ENCODE data around the gene FOXN3. TPM values are rescaled to one million over a fixed set of nuclear protein-coding genes. Genes with fewer than 3 reads are reported as not detected.

Gene FOXN3
- total RNA-seq, 1 experiment from 2014 or later = 8.8 TPM

DNA sequence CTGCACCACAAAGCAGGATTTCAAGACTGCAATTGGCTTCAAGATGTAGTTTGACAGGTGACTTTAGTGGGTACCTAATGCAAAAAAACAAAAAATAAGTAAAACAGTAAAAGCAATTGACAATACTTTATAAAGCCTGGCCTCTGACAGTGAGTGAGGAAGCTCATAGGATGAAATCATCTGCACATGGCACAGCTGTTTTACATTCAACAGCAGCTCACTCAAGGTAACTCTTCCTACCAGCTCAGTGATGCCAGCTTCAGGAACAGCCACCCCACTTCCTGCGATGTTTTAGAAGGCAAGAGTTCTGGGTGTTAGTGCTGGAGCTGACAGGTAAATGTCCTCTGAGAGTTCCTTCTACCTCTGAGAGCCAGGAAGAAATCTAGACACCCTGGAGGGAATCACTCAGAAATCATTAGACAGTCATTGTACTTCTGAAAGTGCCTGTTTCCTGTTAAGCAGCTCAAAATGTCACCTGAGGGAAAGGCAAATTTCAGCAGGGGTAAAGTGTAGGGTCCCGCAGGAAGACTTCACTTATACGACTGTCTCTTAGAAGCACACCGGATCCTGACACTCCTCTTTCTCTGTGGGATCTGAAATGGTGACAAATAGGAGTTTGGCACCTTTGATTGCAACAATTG is 99.9 kb downstream of the FOXN3 start:
- TF ChIP-seq POLR2AphosphoS5 (IDR thresholded peaks at IDR 0.05; ENCODE audit: low read depth, low read length) (no peak), SIN3A (IDR thresholded peaks at IDR 0.05; ENCODE audit: borderline replicate concordance, insufficient read depth, low read depth, low read length) (no peak), TCF7L2 (IDR thresholded peaks at IDR 0.05; ENCODE audit: low read depth, low read length) (no peak)
- TF ChIP-seq, protein P1, sequence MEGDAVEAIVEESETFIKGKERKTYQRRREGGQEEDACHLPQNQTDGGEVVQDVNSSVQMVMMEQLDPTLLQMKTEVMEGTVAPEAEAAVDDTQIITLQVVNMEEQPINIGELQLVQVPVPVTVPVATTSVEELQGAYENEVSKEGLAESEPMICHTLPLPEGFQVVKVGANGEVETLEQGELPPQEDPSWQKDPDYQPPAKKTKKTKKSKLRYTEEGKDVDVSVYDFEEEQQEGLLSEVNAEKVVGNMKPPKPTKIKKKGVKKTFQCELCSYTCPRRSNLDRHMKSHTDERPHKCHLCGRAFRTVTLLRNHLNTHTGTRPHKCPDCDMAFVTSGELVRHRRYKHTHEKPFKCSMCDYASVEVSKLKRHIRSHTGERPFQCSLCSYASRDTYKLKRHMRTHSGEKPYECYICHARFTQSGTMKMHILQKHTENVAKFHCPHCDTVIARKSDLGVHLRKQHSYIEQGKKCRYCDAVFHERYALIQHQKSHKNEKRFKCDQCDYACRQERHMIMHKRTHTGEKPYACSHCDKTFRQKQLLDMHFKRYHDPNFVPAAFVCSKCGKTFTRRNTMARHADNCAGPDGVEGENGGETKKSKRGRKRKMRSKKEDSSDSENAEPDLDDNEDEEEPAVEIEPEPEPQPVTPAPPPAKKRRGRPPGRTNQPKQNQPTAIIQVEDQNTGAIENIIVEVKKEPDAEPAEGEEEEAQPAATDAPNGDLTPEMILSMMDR (IDR thresholded peaks at IDR 0.05) = no peak
- TF ChIP-seq, protein P2, sequence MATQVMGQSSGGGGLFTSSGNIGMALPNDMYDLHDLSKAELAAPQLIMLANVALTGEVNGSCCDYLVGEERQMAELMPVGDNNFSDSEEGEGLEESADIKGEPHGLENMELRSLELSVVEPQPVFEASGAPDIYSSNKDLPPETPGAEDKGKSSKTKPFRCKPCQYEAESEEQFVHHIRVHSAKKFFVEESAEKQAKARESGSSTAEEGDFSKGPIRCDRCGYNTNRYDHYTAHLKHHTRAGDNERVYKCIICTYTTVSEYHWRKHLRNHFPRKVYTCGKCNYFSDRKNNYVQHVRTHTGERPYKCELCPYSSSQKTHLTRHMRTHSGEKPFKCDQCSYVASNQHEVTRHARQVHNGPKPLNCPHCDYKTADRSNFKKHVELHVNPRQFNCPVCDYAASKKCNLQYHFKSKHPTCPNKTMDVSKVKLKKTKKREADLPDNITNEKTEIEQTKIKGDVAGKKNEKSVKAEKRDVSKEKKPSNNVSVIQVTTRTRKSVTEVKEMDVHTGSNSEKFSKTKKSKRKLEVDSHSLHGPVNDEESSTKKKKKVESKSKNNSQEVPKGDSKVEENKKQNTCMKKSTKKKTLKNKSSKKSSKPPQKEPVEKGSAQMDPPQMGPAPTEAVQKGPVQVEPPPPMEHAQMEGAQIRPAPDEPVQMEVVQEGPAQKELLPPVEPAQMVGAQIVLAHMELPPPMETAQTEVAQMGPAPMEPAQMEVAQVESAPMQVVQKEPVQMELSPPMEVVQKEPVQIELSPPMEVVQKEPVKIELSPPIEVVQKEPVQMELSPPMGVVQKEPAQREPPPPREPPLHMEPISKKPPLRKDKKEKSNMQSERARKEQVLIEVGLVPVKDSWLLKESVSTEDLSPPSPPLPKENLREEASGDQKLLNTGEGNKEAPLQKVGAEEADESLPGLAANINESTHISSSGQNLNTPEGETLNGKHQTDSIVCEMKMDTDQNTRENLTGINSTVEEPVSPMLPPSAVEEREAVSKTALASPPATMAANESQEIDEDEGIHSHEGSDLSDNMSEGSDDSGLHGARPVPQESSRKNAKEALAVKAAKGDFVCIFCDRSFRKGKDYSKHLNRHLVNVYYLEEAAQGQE (IDR thresholded peaks at IDR 0.05; ENCODE audit: insufficient read depth in 1 of 2, low read depth in 2 of 2, low read length in 1 of 2) = no peak
- Histone ChIP-seq H3K27me3 (ENCODE audit: control insufficient read depth, insufficient read depth, low read length) (no peaks in the 10 kb centered on the region), H3K27ac (ENCODE audit: low read length) (no peak overlapping the region), H3K9me3 (ENCODE audit: control insufficient read depth, insufficient read depth, low read depth, low read length) (no peaks in the 10 kb centered on the region), H3K4me1 (ENCODE audit: control insufficient read depth, insufficient read depth, low read length) (no peaks in the 10 kb centered on the region), H3K4me3 (ENCODE audit: low read depth in 2 of 2, low read length in 2 of 2) (no peak overlapping the region), H3K36me3 (ENCODE audit: control insufficient read depth, insufficient read depth, low read length) (no peaks in the 10 kb centered on the region)
- DNase-seq (ENCODE audit: low read depth, low spot score) = no peak
- no TSS peak for BruUV-seq (replicated peaks)
- in situ Hi-C loops (cut with HindIII; ENCODE audit: low pct_unique_long_range_greater_than_20kb, low sequenced_read_pairs) (no loop called here), intact Hi-C loops (cut with micrococcal nuclease; ENCODE audit: unreplicated experiment) (no loop called here)
- no peak for ATAC-seq
- POLR2A ChIA-PET = no interaction called here
- CTCF ChIA-PET = no interaction called here

DNA sequence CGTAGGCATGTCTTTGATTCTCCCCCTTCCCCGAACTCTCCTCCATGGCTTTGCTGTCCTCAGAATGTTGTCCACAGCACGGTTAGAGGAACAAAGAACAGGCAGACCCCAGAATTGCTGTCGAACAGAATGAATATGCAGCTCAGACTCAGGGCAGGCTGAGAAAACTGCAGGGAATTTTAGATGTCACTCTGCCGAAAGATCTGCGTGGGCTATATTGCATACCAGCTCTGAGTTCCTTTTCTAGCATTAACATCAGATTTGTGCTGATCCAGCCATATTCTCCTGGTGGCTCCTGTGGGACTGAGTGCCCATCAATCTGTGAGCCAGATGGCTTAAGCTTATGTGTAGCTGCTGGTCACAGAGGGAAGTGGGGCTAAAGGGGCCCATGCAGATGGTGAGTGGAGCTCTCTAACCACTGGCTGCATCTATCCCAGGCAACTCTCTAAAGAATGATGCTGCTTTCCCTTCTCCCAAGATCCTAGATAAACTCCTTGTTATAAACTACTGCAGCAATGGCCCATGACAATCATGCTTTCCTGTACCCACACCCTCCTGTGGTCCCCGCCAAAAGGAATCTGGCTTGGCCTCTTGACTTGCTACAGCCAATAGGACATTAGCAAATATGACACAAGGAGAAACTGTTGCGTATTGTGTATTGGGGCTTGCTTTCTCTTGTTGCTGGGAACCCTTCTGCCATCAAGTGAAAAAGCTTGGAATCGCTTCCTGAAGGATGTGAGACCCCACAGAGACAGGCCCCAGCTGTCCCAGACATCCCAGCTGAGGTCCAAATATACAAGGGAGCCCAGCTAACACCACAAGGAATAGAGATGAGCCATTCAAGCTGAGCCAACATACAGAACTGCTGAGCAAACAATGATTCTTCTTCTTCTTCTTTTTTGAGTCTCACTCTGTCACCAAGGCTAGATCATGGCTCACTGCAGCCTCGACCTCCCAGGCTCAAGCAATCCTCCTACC is 101.3 kb downstream of the FOXN3 start:
- Histone ChIP-seq H3K9me3 (ENCODE audit: control insufficient read depth, insufficient read depth, low read depth, low read length) (no peaks in the 10 kb centered on the region), H3K27ac (ENCODE audit: low read length) (no peak overlapping the region), H3K4me1 (ENCODE audit: control insufficient read depth, insufficient read depth, low read length) (no peaks in the 10 kb centered on the region), H3K36me3 (ENCODE audit: control insufficient read depth, insufficient read depth, low read length) (no peaks in the 10 kb centered on the region), H3K27me3 (ENCODE audit: control insufficient read depth, insufficient read depth, low read length) (no peaks in the 10 kb centered on the region), H3K4me3 (ENCODE audit: low read depth in 2 of 2, low read length in 2 of 2) (no peak overlapping the region)
- in situ Hi-C loops (cut with HindIII; ENCODE audit: low pct_unique_long_range_greater_than_20kb, low sequenced_read_pairs) = no loop called here
- ChIA-PET POLR2A (no interaction called here), CTCF (no interaction called here)
- DNase-seq (ENCODE audit: low read depth, low spot score) = no peak
- no peak for ATAC-seq
- BruUV-seq (replicated peaks) = no TSS peak
- TF ChIP-seq, protein P1 (IDR thresholded peaks at IDR 0.05) = no peak
- TF ChIP-seq TCF7L2 (IDR thresholded peaks at IDR 0.05; ENCODE audit: low read depth, low read length) (no peak), SIN3A (IDR thresholded peaks at IDR 0.05; ENCODE audit: borderline replicate concordance, insufficient read depth, low read depth, low read length) (no peak), POLR2AphosphoS5 (IDR thresholded peaks at IDR 0.05; ENCODE audit: low read depth, low read length) (no peak)
- TF ChIP-seq, protein P2 (IDR thresholded peaks at IDR 0.05; ENCODE audit: insufficient read depth in 1 of 2, low read depth in 2 of 2, low read length in 1 of 2) = no peak
- intact Hi-C loops (cut with micrococcal nuclease; ENCODE audit: unreplicated experiment) = no loop called here
